Tibial nerve (tissue), 4 donors: Measurements from ENCODE around the gene SPDYA. TPM values are rescaled to one million over a fixed set of nuclear protein-coding genes. Genes with fewer than 3 reads are reported as not detected.

Experiments
- DNase-seq, 2 donors: peaks; one replicate each; pipeline ENCODE4 v3.0.0-alpha.2; 2019; ENCODE audit warnings: low spot score in 2 of 2
- H3K27ac ChIP-seq, 4 donors: fragments of 200-600 bp; sonication (generic) in 3 of 4; one replicate each; pipeline ENCODE4 v1.5.1; 2017 to 2019; ENCODE audit warnings: mild to moderate bottlenecking in 1 of 4
- H3K27me3 ChIP-seq, 2 donors: fragments of 200-600 bp; sonication (generic) in 1 of 2; one replicate each; pipeline versions ENCODE4 v1.5.1 to v1.6.0; 2017 to 2019
- H3K36me3 ChIP-seq, 3 donors: fragments of 200-600 bp; sonication (generic); one replicate each; pipeline ENCODE4 v1.5.1; 2018 to 2019
- H3K4me1 ChIP-seq, 4 donors: fragments of 200-600 bp; sonication (generic) in 3 of 4; one replicate each; pipeline ENCODE4 v1.5.1; 2017 to 2019
- H3K4me3 ChIP-seq, 4 donors: fragments of 200-600 bp; sonication (generic) in 3 of 4; one replicate each; pipeline ENCODE4 v1.5.1; 2017 to 2019; ENCODE audit warnings: mild to moderate bottlenecking in 1 of 4, moderate library complexity in 1 of 4
- H3K9me3 ChIP-seq, 4 donors: fragments of 200-600 bp; sonication (generic) in 3 of 4; one replicate each; pipeline ENCODE4 v1.5.1; 2017 to 2019
- EP300 ChIP-seq, 2 donors: sonication (generic); formaldehyde crosslinking; IDR thresholded peaks; one replicate each; pipeline ENCODE4 v1.6.1; 2017; ENCODE audit warnings: antibody characterized with exemption in 2 of 2, mild to moderate bottlenecking in 1 of 2
- POLR2A ChIP-seq, 2 donors: fragments of 450-650 bp; IDR thresholded peaks; one replicate each; pipeline ENCODE4 v1.6.1; 2017; ENCODE audit warnings: antibody characterized with exemption in 2 of 2, mild to moderate bottlenecking in 2 of 2, moderate library complexity in 2 of 2
- WGBS, 2 donors: methylation state at CpG; one replicate each; pipeline ENCODE4 v1.1.5; 2018; 5-methylcytosine and 5-hydroxymethylcytosine counted together
- total RNA-seq, 4 donors: library from RNA; depleted of rRNA; stranded (reverse); fragments of >200 nt; gene quantifications; one replicate each; pipeline ENCODE4 v1.1.0, GENCODE V29; 2016
- TF ChIP-seq, protein P1 (sequence below), 5 experiments: fragments of 200-600 bp in 3 of 5; fragments of 450-650 bp in 2 of 5; sonication (generic) in 3 of 5; IDR thresholded peaks; one replicate each; pipeline ENCODE4 v1.5.1; 2016 to 2019; ENCODE audit warnings: antibody characterized with exemption in 5 of 5, mild to moderate bottlenecking in 3 of 5, moderate library complexity in 2 of 5

Gene SPDYA
- total RNA-seq, 4 donors from 2014 or later: 0.90 to 5.7 (median 4.6) TPM

DNA sequence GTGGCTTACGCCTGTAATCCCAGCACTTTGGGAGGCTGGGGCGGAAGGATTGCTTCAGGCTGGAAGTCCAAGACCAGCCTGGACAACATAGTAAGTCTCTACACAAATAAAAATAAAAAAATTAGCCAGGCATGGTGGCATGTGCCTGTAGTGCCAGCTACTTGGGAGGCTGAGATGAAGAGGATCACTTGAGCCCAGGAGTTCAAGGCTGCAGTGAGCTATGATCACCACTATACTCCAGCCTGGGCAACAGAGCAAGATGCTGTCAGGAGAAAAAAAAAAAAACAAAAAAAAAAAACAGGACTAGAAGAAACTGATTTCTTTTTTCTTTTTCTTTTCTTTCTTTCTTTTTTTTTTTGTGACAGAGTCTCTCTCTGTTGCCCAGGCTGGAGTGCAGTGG lies 13.6 kb downstream of the SPDYA start:
- no peaks in the 10 kb centered on the region for H3K36me3 ChIP-seq
- H3K4me1 ChIP-seq: peaks cover 0 to 6% (median 0%) of the 10 kb centered on the region in 4 donors
- H3K9me3 ChIP-seq: no peaks in the 10 kb centered on the region
- H3K4me3 ChIP-seq: no peak overlapping the region
- H3K27ac ChIP-seq: no peak overlapping the region
- WGBS, 2 donors: 96 to 97% methylated on average over 2 of the region's 2 CpGs
- H3K27me3 ChIP-seq: no peaks in the 10 kb centered on the region
- TF ChIP-seq EP300 (IDR thresholded peaks at IDR 0.05): no peak
- no peak for TF ChIP-seq POLR2A (IDR thresholded peaks at IDR 0.05)
- TF ChIP-seq, protein P1, sequence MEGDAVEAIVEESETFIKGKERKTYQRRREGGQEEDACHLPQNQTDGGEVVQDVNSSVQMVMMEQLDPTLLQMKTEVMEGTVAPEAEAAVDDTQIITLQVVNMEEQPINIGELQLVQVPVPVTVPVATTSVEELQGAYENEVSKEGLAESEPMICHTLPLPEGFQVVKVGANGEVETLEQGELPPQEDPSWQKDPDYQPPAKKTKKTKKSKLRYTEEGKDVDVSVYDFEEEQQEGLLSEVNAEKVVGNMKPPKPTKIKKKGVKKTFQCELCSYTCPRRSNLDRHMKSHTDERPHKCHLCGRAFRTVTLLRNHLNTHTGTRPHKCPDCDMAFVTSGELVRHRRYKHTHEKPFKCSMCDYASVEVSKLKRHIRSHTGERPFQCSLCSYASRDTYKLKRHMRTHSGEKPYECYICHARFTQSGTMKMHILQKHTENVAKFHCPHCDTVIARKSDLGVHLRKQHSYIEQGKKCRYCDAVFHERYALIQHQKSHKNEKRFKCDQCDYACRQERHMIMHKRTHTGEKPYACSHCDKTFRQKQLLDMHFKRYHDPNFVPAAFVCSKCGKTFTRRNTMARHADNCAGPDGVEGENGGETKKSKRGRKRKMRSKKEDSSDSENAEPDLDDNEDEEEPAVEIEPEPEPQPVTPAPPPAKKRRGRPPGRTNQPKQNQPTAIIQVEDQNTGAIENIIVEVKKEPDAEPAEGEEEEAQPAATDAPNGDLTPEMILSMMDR (IDR thresholded peaks at IDR 0.05): no peak
- no peak for DNase-seq

DNA sequence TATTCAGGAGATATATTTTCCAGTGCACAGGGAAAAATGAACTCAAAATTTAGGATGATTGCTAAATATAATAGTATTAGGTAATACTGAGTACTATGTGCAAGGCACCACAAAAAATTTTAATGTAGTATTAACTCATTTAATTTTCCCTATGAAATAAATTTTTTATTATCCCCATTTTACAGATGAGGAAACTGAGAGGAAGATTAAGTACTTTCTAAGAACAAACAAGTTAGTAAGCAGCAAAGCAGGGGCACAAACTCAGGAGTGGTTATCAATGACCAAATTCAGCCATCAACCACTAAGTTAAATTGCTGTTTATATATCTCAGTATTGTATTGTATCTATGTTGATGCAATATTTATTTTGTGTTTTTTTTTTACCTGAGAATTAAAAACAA lies 14.2 kb downstream of the SPDYA start:
- Histone ChIP-seq H3K27me3 (no peaks in the 10 kb centered on the region), H3K4me3 (no peak overlapping the region), H3K4me1 (peaks cover 0 to 6% (median 0%) of the 10 kb centered on the region in 4 donors), H3K9me3 (no peaks in the 10 kb centered on the region), H3K36me3 (no peaks in the 10 kb centered on the region), H3K27ac (no peak overlapping the region)
- TF ChIP-seq POLR2A (IDR thresholded peaks at IDR 0.05) (no peak), EP300 (IDR thresholded peaks at IDR 0.05) (no peak)
- TF ChIP-seq, protein P1 (IDR thresholded peaks at IDR 0.05): no peak
- no peak for DNase-seq

DNA sequence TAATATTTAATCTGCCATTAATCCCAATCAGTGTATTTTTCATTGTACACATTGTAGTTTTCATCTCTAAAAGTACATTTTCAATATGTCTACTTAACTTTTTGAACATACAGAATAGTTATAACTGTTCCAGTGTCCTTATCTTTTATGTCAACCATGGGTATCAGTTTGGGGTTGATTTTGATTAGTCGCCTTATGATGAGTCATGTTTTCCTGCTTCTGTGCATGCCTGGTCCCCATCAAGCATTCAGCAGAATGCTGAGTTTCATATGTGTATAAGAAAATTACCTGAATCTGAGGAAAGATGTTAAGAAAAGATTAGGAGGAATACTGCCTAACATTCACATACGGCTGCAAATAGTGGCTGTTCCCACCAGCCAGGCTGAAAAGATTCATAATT lies 17.7 kb downstream of the SPDYA start:
- TF ChIP-seq POLR2A (IDR thresholded peaks at IDR 0.05) (no peak), EP300 (IDR thresholded peaks at IDR 0.05) (no peak)
- TF ChIP-seq, protein P1 (IDR thresholded peaks at IDR 0.05): no peak
- H3K4me1 ChIP-seq: no peaks in the 10 kb centered on the region
- no peak for DNase-seq
- WGBS, 2 donors: 85 to 99% methylated on average over 2 of the region's 2 CpGs
- H3K36me3 ChIP-seq: no peaks in the 10 kb centered on the region
- no peaks in the 10 kb centered on the region for H3K9me3 ChIP-seq
- no peaks in the 10 kb centered on the region for H3K27me3 ChIP-seq
- no peak overlapping the region for H3K27ac ChIP-seq
- no peak overlapping the region for H3K4me3 ChIP-seq

DNA sequence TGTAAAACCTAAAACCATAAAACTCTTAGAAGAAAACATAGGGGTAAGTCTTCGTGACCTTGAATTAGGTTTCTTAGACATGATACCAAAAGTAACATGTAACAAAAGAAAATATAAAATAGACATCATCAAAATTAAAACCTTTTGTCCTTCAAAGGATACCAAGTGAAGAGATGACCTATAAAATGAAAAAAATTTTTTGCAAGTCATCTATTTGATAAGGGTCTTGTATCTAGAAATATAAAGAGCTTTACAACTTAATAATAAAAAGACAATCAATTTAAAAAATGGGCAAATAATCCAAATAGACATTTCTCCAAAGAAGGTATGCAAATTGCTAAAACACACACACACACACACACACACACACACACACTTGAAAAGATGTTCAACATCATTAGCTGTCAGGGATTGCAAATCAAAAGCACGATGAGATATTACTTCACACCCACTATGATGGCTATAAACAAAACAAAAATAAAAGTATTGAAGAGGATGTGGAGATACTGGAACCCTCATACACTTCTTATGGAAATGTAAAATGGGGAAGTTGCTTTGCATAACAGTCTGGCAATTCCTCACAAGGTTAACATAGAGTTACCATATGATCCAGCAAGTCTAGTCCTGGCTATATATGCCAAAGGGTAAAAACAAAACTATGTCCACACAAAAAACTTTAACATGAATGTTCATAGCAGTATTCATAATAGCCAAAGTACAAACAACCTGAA lies 23.3 kb downstream of the SPDYA start:
- Histone ChIP-seq H3K4me1 (no peaks in the 10 kb centered on the region), H3K27ac (no peak overlapping the region), H3K36me3 (no peaks in the 10 kb centered on the region), H3K9me3 (no peaks in the 10 kb centered on the region), H3K27me3 (no peaks in the 10 kb centered on the region), H3K4me3 (no peak overlapping the region)
- 93 to 94% methylated on average over 2 of the region's 2 CpGs for WGBS, 2 donors
- DNase-seq: no peak
- TF ChIP-seq POLR2A (IDR thresholded peaks at IDR 0.05): no peak
- TF ChIP-seq, protein P1 (IDR thresholded peaks at IDR 0.05): no peak
- TF ChIP-seq EP300 (IDR thresholded peaks at IDR 0.05): no peak

DNA sequence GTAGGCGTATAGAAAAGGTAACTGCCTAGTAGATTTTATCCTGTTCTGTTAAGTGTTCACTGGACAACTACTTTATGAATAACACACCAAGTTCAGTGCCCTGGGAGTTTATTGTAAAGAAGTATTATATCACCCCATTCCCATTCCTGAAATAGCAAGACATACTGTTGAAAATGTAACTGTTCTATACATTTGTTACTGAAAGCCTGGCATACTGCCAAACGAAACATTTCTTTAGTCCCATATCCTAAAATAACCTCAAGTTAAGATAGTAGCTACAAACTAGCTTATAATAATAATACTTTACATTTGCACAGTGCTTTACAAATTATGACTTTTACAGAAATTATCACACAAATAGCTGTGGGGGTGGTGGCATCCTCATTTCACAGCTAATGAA lies 25.1 kb downstream of the SPDYA start:
- Histone ChIP-seq H3K27ac (no peak overlapping the region), H3K27me3 (no peaks in the 10 kb centered on the region), H3K36me3 (no peaks in the 10 kb centered on the region), H3K4me3 (no peak overlapping the region), H3K9me3 (no peaks in the 10 kb centered on the region), H3K4me1 (no peaks in the 10 kb centered on the region)
- TF ChIP-seq POLR2A (IDR thresholded peaks at IDR 0.05) (no peak), EP300 (IDR thresholded peaks at IDR 0.05) (no peak)
- TF ChIP-seq, protein P1 (IDR thresholded peaks at IDR 0.05): no peak
- 49 to 60% methylated on average over 2 of the region's 2 CpGs for WGBS, 2 donors
- DNase-seq: no peak
